ENCODE results near the gene OSBPL8. TPM values are rescaled to one million over a fixed set of nuclear protein-coding genes. Genes with fewer than 3 reads are reported as not detected.

Gene OSBPL8
- total RNA-seq, 3 donors from 2014 or later (not counting 1 experiment from before 2014, with no cell fraction given) = 133 to 154 (median 138) TPM

Other genes with a start within 250 kb of the OSBPL8 start
- 1 to 10 TPM; 2.8 to 4.0 (median 3.3) TPM for gene BBS10, start 211.4 kb downstream of the OSBPL8 start, total RNA-seq
- 10 to 100 TPM; 55.2 to 63.9 (median 58.4) TPM for gene ZDHHC17, start 204.3 kb upstream of the OSBPL8 start, total RNA-seq

All from natural killer cell (primary cell).